PFSK-1 (cell line): ENCODE data around the gene FRAT2.

ENCODE experiments used
- FOXP2 ChIP-seq: optimal IDR thresholded peaks from 2 replicates; pipeline ENCODE3; 2011; ENCODE audit warnings: borderline replicate concordance, control low read depth, inconsistent platforms; ENCODE audit not compliant: insufficient read depth; ENCODE audit errors: extremely low read length, extremely low read depth
- POLR2AphosphoS5 ChIP-seq: IDR thresholded peaks from 2 replicates; pipeline ENCODE4 v1.6.1; 2012; ENCODE audit warnings: low read depth, mild to moderate bottlenecking, control low read depth, low read length, moderate library complexity
- SIN3A ChIP-seq: IDR thresholded peaks from 2 replicates; pipeline ENCODE4 v1.6.1; 2012; ENCODE audit warnings: mild to moderate bottlenecking, low read length, moderate library complexity, borderline replicate concordance; ENCODE audit not compliant: insufficient read depth
- TAF1 ChIP-seq: IDR thresholded peaks from 2 replicates; pipeline ENCODE4 v1.6.1; 2012; ENCODE audit warnings: low read length, control low read depth, borderline replicate concordance; ENCODE audit not compliant: insufficient read depth
- TF ChIP-seq, protein P1 (sequence below), 2 experiments: IDR thresholded peaks; 2 replicates each; pipeline versions ENCODE4 v1.6.1 to v1.8.0; 2011 to 2012; ENCODE audit warnings: low read depth in 2 of 2, low read length in 2 of 2, control low read depth in 1 of 2, inconsistent platforms in 1 of 2, mild to moderate bottlenecking in 1 of 2, moderate library complexity in 1 of 2; ENCODE audit not compliant: insufficient read depth in 1 of 2

Gene FRAT2

DNA sequence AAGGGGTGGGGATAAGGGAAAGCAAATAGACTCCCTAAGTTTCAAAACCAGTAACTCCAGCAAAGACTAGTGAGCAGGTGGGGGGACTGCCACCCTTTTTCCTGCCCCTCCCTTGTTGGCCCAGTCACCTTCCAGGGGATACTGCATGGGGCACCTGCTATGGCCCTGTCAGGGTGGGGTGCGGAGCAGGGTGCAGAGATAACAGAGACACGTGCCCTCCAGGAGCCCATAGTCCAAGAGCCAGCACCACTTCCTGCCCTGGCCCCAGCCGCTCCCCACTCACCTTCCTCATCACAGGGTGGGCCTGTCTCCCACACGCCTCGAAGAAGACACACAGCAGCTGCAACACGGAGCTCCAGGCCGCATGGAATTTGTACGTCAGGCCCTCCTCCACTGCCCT, 46.0 kb upstream of the FRAT2 start:
- TF ChIP-seq POLR2AphosphoS5 = no peak
- TF ChIP-seq FOXP2 = no peak
- TF ChIP-seq, protein P1, sequence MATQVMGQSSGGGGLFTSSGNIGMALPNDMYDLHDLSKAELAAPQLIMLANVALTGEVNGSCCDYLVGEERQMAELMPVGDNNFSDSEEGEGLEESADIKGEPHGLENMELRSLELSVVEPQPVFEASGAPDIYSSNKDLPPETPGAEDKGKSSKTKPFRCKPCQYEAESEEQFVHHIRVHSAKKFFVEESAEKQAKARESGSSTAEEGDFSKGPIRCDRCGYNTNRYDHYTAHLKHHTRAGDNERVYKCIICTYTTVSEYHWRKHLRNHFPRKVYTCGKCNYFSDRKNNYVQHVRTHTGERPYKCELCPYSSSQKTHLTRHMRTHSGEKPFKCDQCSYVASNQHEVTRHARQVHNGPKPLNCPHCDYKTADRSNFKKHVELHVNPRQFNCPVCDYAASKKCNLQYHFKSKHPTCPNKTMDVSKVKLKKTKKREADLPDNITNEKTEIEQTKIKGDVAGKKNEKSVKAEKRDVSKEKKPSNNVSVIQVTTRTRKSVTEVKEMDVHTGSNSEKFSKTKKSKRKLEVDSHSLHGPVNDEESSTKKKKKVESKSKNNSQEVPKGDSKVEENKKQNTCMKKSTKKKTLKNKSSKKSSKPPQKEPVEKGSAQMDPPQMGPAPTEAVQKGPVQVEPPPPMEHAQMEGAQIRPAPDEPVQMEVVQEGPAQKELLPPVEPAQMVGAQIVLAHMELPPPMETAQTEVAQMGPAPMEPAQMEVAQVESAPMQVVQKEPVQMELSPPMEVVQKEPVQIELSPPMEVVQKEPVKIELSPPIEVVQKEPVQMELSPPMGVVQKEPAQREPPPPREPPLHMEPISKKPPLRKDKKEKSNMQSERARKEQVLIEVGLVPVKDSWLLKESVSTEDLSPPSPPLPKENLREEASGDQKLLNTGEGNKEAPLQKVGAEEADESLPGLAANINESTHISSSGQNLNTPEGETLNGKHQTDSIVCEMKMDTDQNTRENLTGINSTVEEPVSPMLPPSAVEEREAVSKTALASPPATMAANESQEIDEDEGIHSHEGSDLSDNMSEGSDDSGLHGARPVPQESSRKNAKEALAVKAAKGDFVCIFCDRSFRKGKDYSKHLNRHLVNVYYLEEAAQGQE (IDR thresholded peaks at IDR 0.05; ENCODE audit: insufficient read depth in 1 of 2, low read depth in 2 of 2, low read length in 2 of 2) = no peak
- TF ChIP-seq SIN3A = no peak
- TF ChIP-seq TAF1 = no peak

DNA sequence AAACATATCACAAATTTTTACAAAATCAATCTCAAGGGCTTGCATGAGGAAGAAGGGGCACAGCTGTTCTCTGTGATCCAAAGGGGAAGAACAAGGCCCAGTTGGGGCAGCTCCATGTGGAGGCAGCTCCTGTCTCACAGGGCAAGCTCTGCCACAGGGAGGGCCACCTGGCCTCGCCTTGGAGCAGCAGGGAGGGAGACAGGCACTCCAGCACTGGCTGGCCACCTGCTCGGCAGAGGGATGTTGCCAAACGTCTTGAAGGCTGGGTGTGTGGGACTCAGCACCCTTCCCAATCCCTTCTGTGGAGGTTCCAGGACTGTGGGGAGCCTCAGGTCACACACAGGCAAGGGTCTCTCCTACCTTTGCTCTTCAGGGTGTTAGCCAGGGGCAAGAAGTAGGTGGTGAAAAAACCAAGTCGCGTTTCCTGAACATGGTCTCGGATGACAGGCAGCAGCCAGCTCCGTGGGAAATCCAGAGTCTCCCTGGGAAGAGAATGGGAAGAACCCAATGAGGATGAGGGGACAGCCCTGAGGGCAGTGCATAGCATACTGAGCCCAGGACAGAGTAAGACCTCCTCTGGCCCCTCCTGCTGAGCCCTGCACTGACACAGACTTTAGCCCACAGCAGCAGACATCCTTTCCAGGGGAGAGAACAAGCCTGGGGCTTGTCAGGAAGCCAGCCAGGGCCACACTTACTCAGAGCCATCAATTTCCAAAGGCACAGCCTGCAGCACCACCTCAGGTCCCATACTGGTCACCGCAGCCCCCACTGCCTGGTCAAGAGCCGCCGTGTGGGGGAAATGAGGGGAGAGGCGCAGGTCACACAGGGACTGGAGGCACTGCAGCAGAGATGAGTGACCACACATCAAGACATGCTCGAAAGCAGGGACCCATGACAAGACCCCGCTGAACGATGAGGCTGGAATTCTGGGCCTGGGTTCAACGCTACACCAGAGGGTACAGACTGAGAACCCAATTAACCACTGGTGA, 44.7 kb upstream of the FRAT2 start:
- no peak for TF ChIP-seq TAF1
- TF ChIP-seq, protein P1 (IDR thresholded peaks at IDR 0.05; ENCODE audit: insufficient read depth in 1 of 2, low read depth in 2 of 2, low read length in 2 of 2) = no peak

DNA sequence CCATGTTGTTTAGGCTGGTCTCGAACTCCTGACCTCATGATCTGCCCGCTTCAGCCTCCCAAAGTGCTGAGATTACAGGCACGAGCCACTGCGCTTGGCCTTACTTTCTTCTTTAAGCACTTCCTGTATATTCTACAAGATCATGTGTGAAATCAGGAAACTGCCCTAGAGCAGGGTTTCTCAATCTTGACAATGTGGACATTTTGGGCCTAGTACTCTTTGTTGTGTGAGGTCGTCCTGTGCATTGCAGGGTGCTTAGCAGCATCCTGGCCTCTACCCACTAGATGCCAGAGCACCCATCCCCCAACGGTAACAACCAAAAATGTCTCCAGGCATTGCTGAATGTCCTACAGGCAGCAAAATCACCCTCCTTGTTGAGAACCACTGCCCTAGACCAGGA, 41.9 kb upstream of the FRAT2 start:
- no peak for TF ChIP-seq TAF1
- TF ChIP-seq POLR2AphosphoS5 = no peak
- TF ChIP-seq, protein P1 (IDR thresholded peaks at IDR 0.05; ENCODE audit: insufficient read depth in 1 of 2, low read depth in 2 of 2, low read length in 2 of 2) = no peak
- no peak for TF ChIP-seq SIN3A
- TF ChIP-seq FOXP2 = no peak

DNA sequence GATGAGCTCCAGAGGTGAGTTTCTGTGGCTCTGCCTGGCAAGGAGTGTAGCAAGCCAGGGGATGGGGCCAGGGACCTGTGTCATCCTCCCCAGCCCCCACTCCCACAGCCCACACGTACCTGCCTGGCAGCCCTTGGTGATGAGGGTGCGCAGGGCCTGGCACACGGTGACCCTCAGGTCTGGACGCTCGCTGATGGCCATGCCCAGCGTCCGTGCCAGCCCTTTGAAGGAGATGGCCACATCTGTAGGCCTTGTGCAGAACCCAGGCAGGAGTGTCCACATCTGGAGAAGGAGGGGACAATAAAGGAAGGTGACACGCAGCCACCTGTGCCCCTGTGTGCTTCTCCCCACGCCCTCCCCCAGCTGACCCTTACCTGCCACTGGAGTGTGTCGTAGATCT, 38.9 kb upstream of the FRAT2 start:
- TF ChIP-seq SIN3A (no peak), POLR2AphosphoS5 (no peak), TAF1 (no peak), FOXP2 (no peak)
- TF ChIP-seq, protein P1 (IDR thresholded peaks at IDR 0.05; ENCODE audit: insufficient read depth in 1 of 2, low read depth in 2 of 2, low read length in 2 of 2) = no peak
